Activated CD8-positive, alpha-beta memory T cell treated with anti-CD3 and anti-CD28 coated beads for 4 hours (primary cell): ENCODE results near the gene HLA-DQA2.
"Not testable (repeated sequence)": the region's sequence is repeated elsewhere in the genome, so short reads cannot be mapped to it uniquely, and the experiment has no call there.

ENCODE experiments used
- DNase-seq, 2 donors: peaks; one replicate each; pipeline ENCODE4 v3.0.0-alpha.2; 2020; ENCODE audit warnings: low read depth in 2 of 2

HLA-DQA2 gene

GRCh38 chr6:32779036-32779435 is 37.8 kb downstream of the HLA-DQA2 start:
- no peak for DNase-seq

- not testable (repeated sequence) for DNase-seq
Measured at GRCh38 chr6:32782923-32783322, 41.7 kb downstream of the HLA-DQA2 start.

GRCh38 chr6:32785781-32786533 is 44.8 kb downstream of the HLA-DQA2 start:
- no peak for DNase-seq

GRCh38 chr6:32790306-32790705 is 49.1 kb downstream of the HLA-DQA2 start:
- no peak for DNase-seq

GRCh38 chr6:32792901-32793435 is 51.8 kb downstream of the HLA-DQA2 start:
- DNase-seq = no peak

DNA sequence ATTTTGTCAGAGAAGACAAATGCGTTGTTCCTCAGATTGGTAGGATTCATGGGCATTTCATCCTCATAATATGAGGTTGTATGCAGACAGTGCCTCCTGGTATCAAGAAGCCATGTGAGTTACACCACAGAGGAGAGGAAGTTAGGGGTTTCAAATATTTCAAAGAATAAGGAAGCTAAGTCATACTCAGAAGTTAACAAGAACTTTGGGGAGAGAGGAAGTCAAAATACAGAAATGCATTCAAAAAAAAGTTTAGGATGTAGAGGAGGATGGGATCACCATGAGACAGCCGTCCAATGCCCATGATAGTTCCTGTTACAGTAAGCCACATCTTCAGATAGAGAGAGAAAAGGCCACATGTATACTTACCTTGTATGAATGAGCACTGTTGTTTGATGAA is 53.3 kb downstream of the HLA-DQA2 start:
- DNase-seq = no peak
